PFSK-1 (cell line): Measurements from ENCODE around the gene NFATC3.
A peak's percentile ranks its signal among the peaks of the same experiment; 100 is the strongest.

Experiments
- FOXP2 ChIP-seq: optimal IDR thresholded peaks from 2 replicates; pipeline ENCODE3; 2011; ENCODE audit warnings: borderline replicate concordance, control low read depth, inconsistent platforms; ENCODE audit not compliant: insufficient read depth; ENCODE audit errors: extremely low read length, extremely low read depth
- POLR2AphosphoS5 ChIP-seq: IDR thresholded peaks from 2 replicates; pipeline ENCODE4 v1.6.1; 2012; ENCODE audit warnings: low read depth, mild to moderate bottlenecking, control low read depth, low read length, moderate library complexity
- REST ChIP-seq, 2 experiments: IDR thresholded peaks; 2 replicates each; pipeline versions ENCODE4 v1.6.1 to v1.8.0; 2011 to 2012; ENCODE audit warnings: low read depth in 2 of 2, low read length in 2 of 2, control low read depth in 1 of 2, inconsistent platforms in 1 of 2, mild to moderate bottlenecking in 1 of 2, moderate library complexity in 1 of 2; ENCODE audit not compliant: insufficient read depth in 1 of 2
- SIN3A ChIP-seq: IDR thresholded peaks from 2 replicates; pipeline ENCODE4 v1.6.1; 2012; ENCODE audit warnings: mild to moderate bottlenecking, low read length, moderate library complexity, borderline replicate concordance; ENCODE audit not compliant: insufficient read depth
- TAF1 ChIP-seq: IDR thresholded peaks from 2 replicates; pipeline ENCODE4 v1.6.1; 2012; ENCODE audit warnings: low read length, control low read depth, borderline replicate concordance; ENCODE audit not compliant: insufficient read depth

Gene NFATC3

GRCh38 chr16:68242926-68243858 is 158.0 kb downstream of the NFATC3 start:
- TF ChIP-seq FOXP2 = no peak
- TF ChIP-seq REST (IDR thresholded peaks at IDR 0.05; ENCODE audit: insufficient read depth in 1 of 2, low read depth in 2 of 2, low read length in 2 of 2) = no peak
- TF ChIP-seq TAF1 = no peak
- no peak for TF ChIP-seq POLR2AphosphoS5
- no peak for TF ChIP-seq SIN3A

GRCh38 chr16:68244481-68244902 is 159.3 kb downstream of the NFATC3 start:
- no peak for TF ChIP-seq REST (IDR thresholded peaks at IDR 0.05; ENCODE audit: insufficient read depth in 1 of 2, low read depth in 2 of 2, low read length in 2 of 2)
- TF ChIP-seq SIN3A = no peak
- no peak for TF ChIP-seq TAF1
- no peak for TF ChIP-seq POLR2AphosphoS5
- TF ChIP-seq FOXP2 = no peak

- TF ChIP-seq REST (IDR thresholded peaks at IDR 0.05; ENCODE audit: insufficient read depth in 1 of 2, low read depth in 2 of 2, low read length in 2 of 2) (no peak), TAF1 (peak; percentile 65; the same call in 1 of the 2 replicates), POLR2AphosphoS5 (peak; percentile 73), SIN3A (peak; percentile 83; the same call in 1 of the 2 replicates), FOXP2 (peak; percentile 87)
Measured at GRCh38 chr16:68244903-68245853, 160.0 kb downstream of the NFATC3 start, which contains the start of gene PLA2G15. Gene PLA2G15 (plus strand): TSS chr16:68245373. CDS start chr16:68245427, 54 bp downstream.

- no peak for TF ChIP-seq SIN3A
- TF ChIP-seq FOXP2 = no peak
- no peak for TF ChIP-seq TAF1
- no peak for TF ChIP-seq POLR2AphosphoS5
- TF ChIP-seq REST (IDR thresholded peaks at IDR 0.05; ENCODE audit: insufficient read depth in 1 of 2, low read depth in 2 of 2, low read length in 2 of 2) = no peak
Measured at GRCh38 chr16:68246121-68246520, 161.0 kb downstream of the NFATC3 start.
